Keratinocyte (primary cell): ENCODE measurements around the gene CBR3.

ENCODE experiments used
- EZH2 ChIP-seq: IDR thresholded peaks from one replicate; pipeline ENCODE4 v1.6.1; 2012; ENCODE audit warnings: inconsistent platforms, mild to moderate bottlenecking, low read length, moderate library complexity
- TF ChIP-seq, protein P1 (sequence below), 3 experiments: IDR thresholded peaks in 1 of 3; conservative IDR thresholded peaks in 1 of 3; optimal IDR thresholded peaks in 1 of 3; 2 replicates in 2 of 3; 3 replicates in 1 of 3; pipeline versions ENCODE3 to v1.5.1; 2011; ENCODE audit warnings: low read length in 3 of 3, mild to moderate bottlenecking in 3 of 3, moderate library complexity in 2 of 3, control low read depth in 1 of 3, inconsistent platforms in 1 of 3; ENCODE audit not compliant: insufficient read depth in 2 of 3; ENCODE audit errors: extremely low read depth in 1 of 3

DNA sequence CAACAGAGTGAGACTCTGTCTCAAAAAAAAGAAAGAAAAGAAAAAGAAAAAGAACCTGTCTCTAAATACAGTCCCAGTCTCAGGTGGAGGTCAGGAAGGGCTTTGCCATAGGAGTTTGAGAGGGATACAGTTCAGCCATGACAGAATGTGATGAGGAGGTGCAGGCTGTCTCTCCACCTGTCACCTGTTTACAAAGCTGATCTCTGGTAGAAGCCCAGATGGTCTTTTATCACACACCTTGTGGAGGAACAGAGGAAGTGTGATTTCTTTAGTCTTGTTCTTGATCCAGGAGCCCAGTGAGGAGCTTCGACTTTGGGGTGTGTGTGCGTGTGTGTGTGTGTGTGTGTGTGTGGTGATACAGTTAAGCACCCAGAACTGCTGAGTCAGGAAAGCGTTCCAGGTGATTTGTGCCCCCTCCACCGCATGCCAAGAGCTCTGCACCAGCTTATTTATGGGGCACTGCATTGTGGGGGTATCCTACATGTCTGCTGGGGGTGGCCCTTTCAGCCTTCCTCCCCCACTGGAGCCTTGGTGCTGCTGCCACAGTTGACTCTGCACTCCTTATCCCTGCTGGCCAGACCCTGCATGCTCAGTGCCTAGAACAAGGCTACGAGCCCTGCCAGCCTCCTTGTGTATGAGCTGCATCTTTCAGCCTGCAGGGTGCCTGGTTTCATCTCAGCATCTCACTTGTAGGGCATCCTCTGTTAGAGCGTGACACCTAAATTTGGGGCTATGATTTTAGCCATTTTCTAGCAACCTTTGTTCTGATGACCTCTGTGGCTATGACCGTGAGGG lies 41.1 kb downstream of the CBR3 start:
- TF ChIP-seq, protein P1, sequence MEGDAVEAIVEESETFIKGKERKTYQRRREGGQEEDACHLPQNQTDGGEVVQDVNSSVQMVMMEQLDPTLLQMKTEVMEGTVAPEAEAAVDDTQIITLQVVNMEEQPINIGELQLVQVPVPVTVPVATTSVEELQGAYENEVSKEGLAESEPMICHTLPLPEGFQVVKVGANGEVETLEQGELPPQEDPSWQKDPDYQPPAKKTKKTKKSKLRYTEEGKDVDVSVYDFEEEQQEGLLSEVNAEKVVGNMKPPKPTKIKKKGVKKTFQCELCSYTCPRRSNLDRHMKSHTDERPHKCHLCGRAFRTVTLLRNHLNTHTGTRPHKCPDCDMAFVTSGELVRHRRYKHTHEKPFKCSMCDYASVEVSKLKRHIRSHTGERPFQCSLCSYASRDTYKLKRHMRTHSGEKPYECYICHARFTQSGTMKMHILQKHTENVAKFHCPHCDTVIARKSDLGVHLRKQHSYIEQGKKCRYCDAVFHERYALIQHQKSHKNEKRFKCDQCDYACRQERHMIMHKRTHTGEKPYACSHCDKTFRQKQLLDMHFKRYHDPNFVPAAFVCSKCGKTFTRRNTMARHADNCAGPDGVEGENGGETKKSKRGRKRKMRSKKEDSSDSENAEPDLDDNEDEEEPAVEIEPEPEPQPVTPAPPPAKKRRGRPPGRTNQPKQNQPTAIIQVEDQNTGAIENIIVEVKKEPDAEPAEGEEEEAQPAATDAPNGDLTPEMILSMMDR (optimal IDR thresholded peaks at IDR 0.05 in 1 of 3, IDR thresholded peaks at IDR 0.05 in 1 of 3, conservative IDR thresholded peaks at IDR 0.05 in 1 of 3; ENCODE audit: extremely low read depth in 1 of 3, insufficient read depth in 2 of 3, low read length in 3 of 3): no peak
- TF ChIP-seq EZH2: no peak
